Non-pigmented ciliary epithelial cell (primary cell): ENCODE measurements around the gene SEC24B.

Experiments
- DNase-seq: peaks from one replicate; pipeline ENCODE4 v3.0.0-alpha.2; 2010; ENCODE audit warnings: low read depth

SEC24B gene

GRCh38 chr4:109433205-109434006, at the start of gene SEC24B:
Gene SEC24B, plus strand, starts transcription at chr4:109433815. Its CDS starts 55 bp downstream, at chr4:109433870.
- DNase-seq = no peak

- DNase-seq = no peak
Measured at GRCh38 chr4:109383823-109384222, 49.8 kb upstream of the SEC24B start.

- no peak for DNase-seq
Measured at GRCh38 chr4:109385260-109385659, 48.4 kb upstream of the SEC24B start.

GRCh38 chr4:109389369-109390114, 44.1 kb upstream of the SEC24B start:
- no peak for DNase-seq

- no peak for DNase-seq
Measured at GRCh38 chr4:109390115-109390768, 43.4 kb upstream of the SEC24B start.

GRCh38 chr4:109395694-109396093, 37.9 kb upstream of the SEC24B start:
- DNase-seq = no peak

- DNase-seq = no peak
Measured at GRCh38 chr4:109398928-109399327, 34.7 kb upstream of the SEC24B start.

GRCh38 chr4:109406337-109406931, 27.2 kb upstream of the SEC24B start:
- DNase-seq = peak; percentile 48

GRCh38 chr4:109407027-109407737, 26.4 kb upstream of the SEC24B start:
- no peak for DNase-seq

- no peak for DNase-seq
Measured at GRCh38 chr4:109408711-109409110, 24.9 kb upstream of the SEC24B start.

- no peak for DNase-seq
Measured at GRCh38 chr4:109410226-109410625, 23.4 kb upstream of the SEC24B start.

GRCh38 chr4:109410776-109411175, 22.8 kb upstream of the SEC24B start:
- DNase-seq = no peak

GRCh38 chr4:109411964-109412363, 21.7 kb upstream of the SEC24B start:
- DNase-seq = no peak

- DNase-seq = no peak
Measured at GRCh38 chr4:109412776-109413175, 20.8 kb upstream of the SEC24B start.

GRCh38 chr4:109414938-109415337, 18.7 kb upstream of the SEC24B start:
- DNase-seq = no peak

GRCh38 chr4:109418588-109418987, 15.0 kb upstream of the SEC24B start:
- no peak for DNase-seq

GRCh38 chr4:109419679-109420078, 13.9 kb upstream of the SEC24B start:
- no peak for DNase-seq

GRCh38 chr4:109424093-109424841, 9.3 kb upstream of the SEC24B start:
- no peak for DNase-seq

GRCh38 chr4:109425405-109425804, 8.2 kb upstream of the SEC24B start:
- no peak for DNase-seq

GRCh38 chr4:109429545-109429944, 4.1 kb upstream of the SEC24B start:
- no peak for DNase-seq

- no peak for DNase-seq
Measured at GRCh38 chr4:109432203-109432602, 1.4 kb upstream of the SEC24B start.
